22Rv1 (cell line): Measurements from ENCODE around the gene THAP10.

Experiments used
- CTCF ChIP-seq: fragments of 450-650 bp; IDR thresholded peaks from 2 replicates; pipeline ENCODE4 v1.5.1; 2017; ENCODE audit warnings: mild to moderate bottlenecking
- ZFX ChIP-seq: fragments of 450-650 bp; IDR thresholded peaks from 2 replicates; pipeline ENCODE4 v1.6.1; 2017; ENCODE audit warnings: antibody characterized with exemption, borderline replicate concordance

GRCh38 chr15:70835415-70835814 is 56.8 kb downstream of the THAP10 start:
- no peak for TF ChIP-seq CTCF
- TF ChIP-seq ZFX: no peak
